HG03139 (cell line): ENCODE measurements around the gene ALG3.

Source experiments
- ATAC-seq: cut with Tn5 transposase; IDR thresholded peaks from one replicate; pipeline ENCODE4 v1.9.1; 2021; ENCODE audit not compliant: unreplicated experiment

Gene ALG3

DNA sequence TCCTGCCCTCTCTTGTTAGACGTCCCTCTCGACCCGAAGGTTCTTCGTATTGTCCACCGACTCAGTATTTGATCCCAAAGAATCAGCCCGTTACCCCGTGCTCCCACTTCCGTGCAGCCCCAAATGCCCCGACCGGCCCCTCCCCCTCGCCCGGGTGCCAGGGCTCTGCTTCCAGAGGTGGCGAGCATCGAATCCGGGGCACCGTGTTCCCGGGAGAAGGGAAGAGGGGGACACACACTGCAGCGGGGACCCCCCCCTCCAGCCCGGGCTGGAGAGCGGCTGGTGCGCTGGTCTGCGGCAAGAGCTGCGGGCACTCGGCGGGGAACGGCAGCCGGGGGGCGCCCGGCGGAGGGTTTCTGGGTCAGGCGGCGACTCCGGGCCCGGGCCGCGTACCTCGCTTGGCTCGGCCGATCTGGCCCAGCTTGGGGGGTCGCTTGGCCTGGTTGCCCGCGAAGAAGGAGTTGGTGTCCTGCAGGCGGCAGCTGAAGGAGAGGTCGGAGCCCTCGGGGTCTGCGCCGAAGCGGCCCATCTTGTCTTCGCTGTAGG lies 12.0 kb upstream of the ALG3 start:
- no peak for ATAC-seq

- no peak for ATAC-seq
Observed at GRCh38 chr3:184259878-184260723, 11.3 kb upstream of the ALG3 start.

- no peak for ATAC-seq
Observed at GRCh38 chr3:184259396-184259877, 10.7 kb upstream of the ALG3 start.

- ATAC-seq = no peak
Observed at GRCh38 chr3:184258926-184259325, 10.2 kb upstream of the ALG3 start.

GRCh38 chr3:184257083-184257915 lies 8.5 kb upstream of the ALG3 start:
- no peak for ATAC-seq

- no peak for ATAC-seq
Observed at GRCh38 chr3:184255291-184256039, 6.7 kb upstream of the ALG3 start.

DNA sequence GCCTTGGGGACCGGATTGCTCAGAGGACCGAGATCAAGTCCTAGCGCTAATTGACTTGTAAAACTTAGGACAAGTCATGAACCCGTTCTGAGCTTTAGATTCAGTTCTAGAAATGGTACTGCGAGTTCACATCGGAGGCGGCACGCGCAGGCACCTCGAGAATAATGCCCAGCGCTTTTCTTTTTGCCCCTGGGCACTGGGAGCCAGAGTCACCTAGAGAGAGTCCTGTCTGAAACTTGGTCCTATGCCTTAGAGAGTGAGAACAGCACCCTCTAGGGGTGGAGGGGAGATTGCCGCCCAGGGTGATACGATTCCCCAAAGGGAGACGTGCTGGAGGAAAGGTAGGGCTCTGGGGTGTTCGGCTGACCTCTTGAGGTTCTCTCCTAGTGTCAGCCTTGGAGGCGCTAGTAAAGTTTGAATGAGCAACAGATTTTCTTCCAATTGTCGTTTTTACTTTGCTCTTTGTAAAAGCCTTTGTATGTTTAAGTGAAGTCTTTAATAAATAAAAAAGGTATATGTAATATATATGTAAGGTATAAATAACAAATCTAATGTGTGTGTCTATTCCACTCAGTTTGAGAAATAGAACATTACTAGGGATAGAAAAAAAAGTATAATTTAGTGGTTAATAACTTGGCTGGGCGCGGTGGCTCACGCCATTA lies 1.5 kb upstream of the ALG3 start:
- peak; percentile 42 for ATAC-seq

- ATAC-seq = peak; percentile 86
Observed at GRCh38 chr3:184249412-184250166, 827 bp upstream of the ALG3 start, which contains the start of gene EEF1AKMT4. Gene EEF1AKMT4, plus strand, starts transcription at chr3:184249672. Its CDS starts 23 bp downstream, at chr3:184249695.

- ATAC-seq = no peak
Observed at GRCh38 chr3:184242297-184242685, 6.5 kb downstream of the ALG3 start.

GRCh38 chr3:184241447-184242296 lies 7.1 kb downstream of the ALG3 start:
- ATAC-seq = no peak

- no peak for ATAC-seq
Observed at GRCh38 chr3:184241141-184241446, 7.7 kb downstream of the ALG3 start.

DNA sequence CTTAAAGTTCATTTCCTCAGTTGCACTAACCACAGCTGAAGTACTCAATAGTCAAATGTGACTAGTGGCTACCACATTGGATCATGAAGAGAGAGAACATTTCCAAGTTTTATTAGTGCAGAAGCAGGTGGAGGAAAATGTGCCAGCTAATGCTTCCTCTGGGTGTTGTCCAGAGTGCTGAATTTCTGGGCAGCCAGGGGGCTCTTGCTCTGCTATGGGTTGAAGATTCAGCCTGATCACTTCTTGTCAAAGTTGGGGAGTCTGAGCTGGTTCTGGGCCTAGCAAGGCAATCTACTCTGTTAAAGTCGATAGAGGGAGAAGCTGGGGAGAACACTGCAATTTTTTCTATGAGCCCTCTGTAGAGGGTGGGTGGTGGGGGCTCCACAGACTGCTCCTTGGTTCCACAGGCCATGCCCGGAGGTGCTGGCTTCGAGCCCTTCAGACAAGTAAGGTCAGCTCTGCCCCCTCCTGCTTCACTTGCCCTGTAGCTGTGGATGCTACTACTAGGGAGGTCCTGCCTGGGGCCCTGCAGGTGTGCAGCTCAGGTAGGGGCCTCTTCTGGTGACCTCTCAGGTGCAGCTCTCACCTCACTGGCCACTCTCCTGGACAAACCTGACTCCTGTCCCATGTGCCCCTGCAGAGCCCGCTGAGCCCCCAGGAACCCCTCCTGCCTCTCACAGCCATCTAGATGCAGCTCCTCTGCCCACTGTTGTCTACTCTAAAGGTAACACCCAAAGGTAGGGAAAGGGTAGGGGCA lies 8.2 kb downstream of the ALG3 start:
- ATAC-seq = no peak

DNA sequence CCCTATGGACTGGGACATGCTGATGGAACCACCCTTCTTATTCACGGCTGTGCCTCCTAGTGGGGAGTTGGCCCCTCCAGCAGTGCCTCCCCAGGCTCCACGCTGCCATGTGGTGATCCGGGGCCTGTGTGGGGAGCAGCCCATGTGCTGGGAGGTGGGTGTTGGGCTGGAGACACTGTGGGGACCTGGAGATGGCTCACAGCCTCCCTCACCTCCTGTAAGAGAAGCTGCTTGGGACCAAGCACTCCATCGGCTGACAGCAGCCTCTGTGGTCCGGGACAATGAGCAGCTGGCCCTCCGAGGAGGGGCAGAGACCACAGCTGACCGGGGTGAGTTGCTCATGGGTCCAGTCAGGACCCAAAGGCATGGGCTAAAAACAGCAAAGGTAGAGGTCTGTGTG lies 9.1 kb downstream of the ALG3 start:
- ATAC-seq = no peak

DNA sequence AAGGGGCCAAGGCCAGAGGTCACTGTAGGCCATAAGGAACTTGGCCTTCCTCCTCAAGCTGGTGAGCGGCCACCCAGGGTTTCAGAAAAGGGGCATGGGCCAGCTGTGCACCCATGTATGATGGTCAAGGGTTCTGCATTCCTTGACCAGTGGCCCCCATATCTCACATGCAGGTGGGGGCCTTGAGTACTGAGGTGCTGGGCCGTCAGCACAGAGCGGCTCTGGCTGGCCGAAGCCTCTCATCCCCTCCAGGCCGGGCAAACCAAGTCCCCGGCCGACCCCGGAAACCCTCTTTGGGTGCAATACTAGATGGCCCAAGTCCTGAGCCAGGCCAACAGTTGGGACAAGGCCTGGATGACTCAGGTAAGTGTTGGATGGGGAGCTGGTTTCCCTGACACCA lies 9.5 kb downstream of the ALG3 start:
- ATAC-seq = no peak

DNA sequence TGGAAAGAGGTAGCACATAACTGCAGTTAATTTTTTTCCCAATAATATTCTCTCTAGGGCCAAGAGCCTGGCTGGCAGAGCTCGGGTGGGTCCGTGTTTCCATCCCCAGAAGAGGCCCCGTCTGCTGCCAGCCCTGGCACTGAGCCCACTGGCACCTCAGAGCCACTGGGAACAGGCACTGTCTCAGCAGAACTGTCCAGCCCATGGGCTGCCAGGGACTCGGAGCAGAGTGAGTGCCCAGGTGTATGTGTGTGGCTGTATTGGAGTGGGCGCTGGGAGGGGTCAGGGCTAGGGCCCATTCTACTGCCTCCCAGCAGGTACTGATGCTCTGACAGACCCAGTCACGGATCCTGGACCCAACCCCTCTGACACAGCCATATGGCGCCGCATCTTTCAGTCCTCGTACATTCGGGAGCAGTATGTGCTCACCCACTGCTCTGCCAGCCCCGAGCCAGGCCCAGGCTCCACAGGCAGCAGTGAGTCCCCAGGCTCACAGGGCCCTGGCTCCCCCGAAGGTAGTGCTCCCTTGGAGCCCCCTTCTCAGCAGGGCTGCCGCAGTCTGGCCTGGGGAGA lies 10.4 kb downstream of the ALG3 start:
- ATAC-seq = no peak

GRCh38 chr3:184237807-184238206 lies 11.0 kb downstream of the ALG3 start:
- ATAC-seq = no peak

GRCh38 chr3:184237211-184237610 lies 11.6 kb downstream of the ALG3 start:
- ATAC-seq = no peak

DNA sequence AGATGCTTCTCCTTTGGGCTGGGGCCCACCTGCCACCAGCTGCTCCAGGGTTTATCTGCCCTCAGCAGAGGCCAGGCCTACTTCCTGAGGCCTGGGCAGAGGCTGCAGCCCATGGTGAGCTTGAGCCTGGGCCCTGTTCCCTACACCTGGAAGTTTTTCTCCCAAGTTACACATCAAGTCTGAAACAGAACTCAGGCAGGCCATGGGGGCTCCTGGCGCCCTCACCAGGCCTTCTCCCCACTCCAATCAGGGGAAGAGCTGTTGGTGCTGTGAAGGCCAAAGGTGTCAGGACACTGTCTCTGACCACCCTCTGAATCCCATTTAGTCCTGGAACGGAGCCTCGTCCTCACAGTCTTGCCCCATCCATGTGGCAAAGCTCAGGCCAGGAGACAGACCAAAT lies 12.1 kb downstream of the ALG3 start:
- ATAC-seq = no peak
